ENCODE data around the gene ARAF.
"Not testable (repeated sequence)": the region's sequence is repeated elsewhere in the genome, so short reads cannot be mapped to it uniquely, and the experiment has no call there.

ARAF gene

GRCh38 chrX:47586043-47586787, 25.2 kb downstream of the ARAF start:
- DNase-seq (ENCODE audit: low read depth), result no peak

GRCh38 chrX:47587091-47587891, 26.3 kb downstream of the ARAF start:
- DNase-seq (ENCODE audit: low read depth), result no peak

GRCh38 chrX:47587906-47588735, 27.1 kb downstream of the ARAF start:
- no peak for DNase-seq (ENCODE audit: low read depth)

- no peak for DNase-seq (ENCODE audit: low read depth)
These were observed 30.0 kb downstream of the ARAF start for GRCh38 chrX:47590984-47591383.

GRCh38 chrX:47593522-47593921, 32.5 kb downstream of the ARAF start:
- no peak for DNase-seq (ENCODE audit: low read depth)

GRCh38 chrX:47595716-47596251, 34.8 kb downstream of the ARAF start:
- no peak for DNase-seq (ENCODE audit: low read depth)

- DNase-seq (ENCODE audit: low read depth), result no peak
These were observed 35.3 kb downstream of the ARAF start for GRCh38 chrX:47596256-47596655.

- no peak for DNase-seq (ENCODE audit: low read depth)
These were observed 36.2 kb downstream of the ARAF start for GRCh38 chrX:47597222-47597621.

- DNase-seq (ENCODE audit: low read depth), result not testable (repeated sequence)
These were observed 42.1 kb downstream of the ARAF start for GRCh38 chrX:47603125-47603524.

- DNase-seq (ENCODE audit: low read depth), result no peak
These were observed 44.0 kb downstream of the ARAF start for GRCh38 chrX:47605024-47605423.

GRCh38 chrX:47607091-47607490, 46.1 kb downstream of the ARAF start:
- no peak for DNase-seq (ENCODE audit: low read depth)

GRCh38 chrX:47608130-47608810, 47.3 kb downstream of the ARAF start:
- DNase-seq (ENCODE audit: low read depth), result no peak

GRCh38 chrX:47610511-47610910, 49.5 kb downstream of the ARAF start:
- DNase-seq (ENCODE audit: low read depth), result no peak

GRCh38 chrX:47611489-47611888, 50.5 kb downstream of the ARAF start:
- DNase-seq (ENCODE audit: low read depth), result no peak

GRCh38 chrX:47611926-47612325, 50.9 kb downstream of the ARAF start:
- no peak for DNase-seq (ENCODE audit: low read depth)

GRCh38 chrX:47612418-47612817, 51.4 kb downstream of the ARAF start:
- no peak for DNase-seq (ENCODE audit: low read depth)

GRCh38 chrX:47613082-47613481, 52.1 kb downstream of the ARAF start:
- no peak for DNase-seq (ENCODE audit: low read depth)

- DNase-seq (ENCODE audit: low read depth), result no peak
These were observed 53.6 kb downstream of the ARAF start for GRCh38 chrX:47614618-47615017.

GRCh38 chrX:47618923-47619485, 58.0 kb downstream of the ARAF start:
- no peak for DNase-seq (ENCODE audit: low read depth)

GRCh38 chrX:47619486-47620302, 58.7 kb downstream of the ARAF start, which contains the start of gene SYN1:
SYN1 (minus strand) TSS chrX:47619857; CDS start chrX:47619728, 129 bp downstream.
- DNase-seq (ENCODE audit: low read depth), result no peak
